SK-N-SH treated with all-trans-retinoic acid at 6 μM for 48 hours (cell line): ENCODE data around the gene GPBP1.

ENCODE experiments used
- ARNTL ChIP-seq: fragments of 450-650 bp; formaldehyde crosslinking; IDR thresholded peaks from 2 replicates; pipeline ENCODE4 v1.5.0; 2020; ENCODE audit warnings: low read depth, mild to moderate bottlenecking, moderate library complexity, borderline replicate concordance
- OSR1 ChIP-seq: fragments of 250-450 bp; sonication (Bioruptor Pico); IDR thresholded peaks from 2 replicates; pipeline ENCODE4 v1.8.0; 2022; ENCODE audit warnings: moderate library complexity, mild to moderate bottlenecking, inconsistent platforms
- RARB ChIP-seq: fragments of 250-450 bp; sonication (Bioruptor Pico); IDR thresholded peaks from 2 replicates; pipeline ENCODE4 v1.8.0; 2021; ENCODE audit warnings: mild to moderate bottlenecking, moderate library complexity
- SNAI2 ChIP-seq: fragments of 250-450 bp; sonication (Bioruptor Pico); IDR thresholded peaks from 2 replicates; pipeline ENCODE4 v1.5.0; 2020; ENCODE audit warnings: mild to moderate bottlenecking, moderate library complexity
- TCF4 ChIP-seq: fragments of 250-450 bp; sonication (Bioruptor Pico); IDR thresholded peaks from 2 replicates; pipeline ENCODE4 v1.8.0; 2021; ENCODE audit warnings: mild to moderate bottlenecking, moderate library complexity, borderline replicate concordance
- TOX ChIP-seq: fragments of 250-450 bp; sonication (Bioruptor Pico); IDR thresholded peaks from 2 replicates; pipeline ENCODE4 v1.8.0; 2021; ENCODE audit warnings: mild to moderate bottlenecking, moderate library complexity, borderline replicate concordance
- ZFP3 ChIP-seq: fragments of 250-450 bp; sonication (Bioruptor Pico); IDR thresholded peaks from 2 replicates; pipeline ENCODE4 v1.5.0; 2020; ENCODE audit warnings: mild to moderate bottlenecking, moderate library complexity
- ZFP30 ChIP-seq: fragments of 450-650 bp; formaldehyde crosslinking; IDR thresholded peaks from 2 replicates; pipeline ENCODE4 v1.5.0; 2022; ENCODE audit warnings: mild to moderate bottlenecking, moderate library complexity
- TF ChIP-seq, protein P1 (sequence below): fragments of 250-450 bp; sonication (Bioruptor Pico); IDR thresholded peaks from 2 replicates; pipeline ENCODE4 v1.5.1; 2020; ENCODE audit warnings: low read depth, mild to moderate bottlenecking, moderate library complexity
- TF ChIP-seq, protein P2 (sequence below): fragments of 250-450 bp; sonication (Bioruptor Pico); IDR thresholded peaks from 2 replicates; pipeline ENCODE4 v1.5.1; 2021; ENCODE audit warnings: mild to moderate bottlenecking, moderate library complexity

DNA sequence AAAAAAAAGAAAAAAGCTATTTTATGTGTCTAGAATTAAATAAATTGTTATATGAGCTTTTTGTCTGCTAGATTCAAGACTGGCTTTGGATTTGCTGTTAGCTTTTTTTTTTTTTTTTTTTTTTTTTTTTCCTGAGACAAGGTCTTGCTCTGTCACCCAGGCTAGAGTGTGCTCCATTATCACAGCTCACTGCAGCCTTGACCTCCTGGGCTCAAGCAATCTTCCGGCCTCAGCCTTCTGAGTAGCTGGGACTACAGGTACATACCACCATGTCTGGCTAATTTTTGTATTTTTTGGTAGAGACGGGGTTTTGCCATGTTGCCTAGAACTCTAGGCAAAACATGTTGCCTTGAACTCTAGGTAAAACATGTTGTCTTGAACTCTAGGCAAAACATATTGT is 16.7 kb downstream of the GPBP1 start:
- TF ChIP-seq RARB (CRISPR knock-in tag) (no peak), TOX (CRISPR knock-in tag) (no peak), OSR1 (CRISPR knock-in tag) (no peak), SNAI2 (CRISPR knock-in tag) (no peak), TCF4 (CRISPR knock-in tag) (no peak), ARNTL (CRISPR knock-in tag) (no peak), ZFP30 (no peak), ZFP3 (CRISPR knock-in tag) (no peak)
- TF ChIP-seq, protein P1, sequence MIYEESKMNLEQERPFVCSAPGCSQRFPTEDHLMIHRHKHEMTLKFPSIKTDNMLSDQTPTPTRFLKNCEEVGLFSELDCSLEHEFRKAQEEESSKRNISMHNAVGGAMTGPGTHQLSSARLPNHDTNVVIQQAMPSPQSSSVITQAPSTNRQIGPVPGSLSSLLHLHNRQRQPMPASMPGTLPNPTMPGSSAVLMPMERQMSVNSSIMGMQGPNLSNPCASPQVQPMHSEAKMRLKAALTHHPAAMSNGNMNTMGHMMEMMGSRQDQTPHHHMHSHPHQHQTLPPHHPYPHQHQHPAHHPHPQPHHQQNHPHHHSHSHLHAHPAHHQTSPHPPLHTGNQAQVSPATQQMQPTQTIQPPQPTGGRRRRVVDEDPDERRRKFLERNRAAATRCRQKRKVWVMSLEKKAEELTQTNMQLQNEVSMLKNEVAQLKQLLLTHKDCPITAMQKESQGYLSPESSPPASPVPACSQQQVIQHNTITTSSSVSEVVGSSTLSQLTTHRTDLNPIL = no peak
- TF ChIP-seq, protein P2, sequence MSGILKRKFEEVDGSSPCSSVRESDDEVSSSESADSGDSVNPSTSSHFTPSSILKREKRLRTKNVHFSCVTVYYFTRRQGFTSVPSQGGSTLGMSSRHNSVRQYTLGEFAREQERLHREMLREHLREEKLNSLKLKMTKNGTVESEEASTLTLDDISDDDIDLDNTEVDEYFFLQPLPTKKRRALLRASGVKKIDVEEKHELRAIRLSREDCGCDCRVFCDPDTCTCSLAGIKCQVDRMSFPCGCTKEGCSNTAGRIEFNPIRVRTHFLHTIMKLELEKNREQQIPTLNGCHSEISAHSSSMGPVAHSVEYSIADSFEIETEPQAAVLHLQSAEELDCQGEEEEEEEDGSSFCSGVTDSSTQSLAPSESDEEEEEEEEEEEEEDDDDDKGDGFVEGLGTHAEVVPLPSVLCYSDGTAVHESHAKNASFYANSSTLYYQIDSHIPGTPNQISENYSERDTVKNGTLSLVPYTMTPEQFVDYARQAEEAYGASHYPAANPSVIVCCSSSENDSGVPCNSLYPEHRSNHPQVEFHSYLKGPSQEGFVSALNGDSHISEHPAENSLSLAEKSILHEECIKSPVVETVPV = no peak
